HG03139 (cell line): Measurements from ENCODE around the gene TBATA.

Source experiments
- ATAC-seq: cut with Tn5 transposase; IDR thresholded peaks from one replicate; pipeline ENCODE4 v1.9.1; 2021; ENCODE audit not compliant: unreplicated experiment

Gene TBATA

DNA sequence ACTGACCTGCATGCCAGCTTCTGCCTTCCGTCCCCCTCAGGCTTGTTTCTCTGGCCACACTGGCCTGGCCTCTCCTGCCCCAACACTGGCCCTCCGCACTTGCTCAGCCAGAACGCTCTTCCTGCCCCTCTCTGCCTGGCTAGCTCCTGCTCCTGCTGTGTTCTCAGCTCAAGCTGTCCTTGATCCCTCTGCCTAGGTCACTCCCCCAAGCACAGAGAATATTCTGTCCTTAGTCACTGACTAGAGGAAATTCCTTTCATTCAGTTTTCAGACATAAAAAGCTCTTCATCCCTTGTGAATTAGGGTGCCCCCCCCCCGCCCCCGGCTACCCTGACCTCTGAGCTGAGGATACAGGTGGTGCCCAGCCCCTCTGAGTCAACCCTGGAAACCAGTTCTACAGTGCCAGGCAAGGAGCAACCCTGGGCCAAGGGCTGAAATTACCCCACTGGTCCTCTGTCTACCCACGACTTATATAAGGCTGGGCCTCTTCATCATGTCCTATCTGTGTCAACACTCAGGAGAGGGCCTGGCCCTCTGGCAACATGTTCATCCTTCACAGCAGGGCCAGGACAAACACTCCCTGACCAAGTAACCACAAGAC, 23.9 kb upstream of the TBATA start:
- no peak for ATAC-seq

DNA sequence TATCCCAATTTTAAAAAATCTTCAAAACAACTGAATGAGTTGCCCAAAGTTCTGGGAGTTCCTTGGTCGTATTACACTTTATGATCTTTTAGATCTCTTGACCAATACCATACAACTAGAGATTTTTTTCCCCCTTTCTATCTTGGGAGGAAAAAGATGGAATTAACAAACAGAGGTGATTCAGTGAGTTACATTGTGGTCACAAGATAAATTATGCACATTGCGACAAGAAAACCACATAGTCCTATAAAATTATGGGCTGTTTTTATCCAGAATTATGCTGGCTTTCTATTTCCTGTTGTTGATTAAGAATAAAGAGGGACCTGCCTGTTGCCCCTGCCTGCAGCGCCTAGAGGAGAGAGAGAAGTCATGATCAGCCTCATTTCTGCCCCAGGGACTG, 22.4 kb upstream of the TBATA start:
- no peak for ATAC-seq

DNA sequence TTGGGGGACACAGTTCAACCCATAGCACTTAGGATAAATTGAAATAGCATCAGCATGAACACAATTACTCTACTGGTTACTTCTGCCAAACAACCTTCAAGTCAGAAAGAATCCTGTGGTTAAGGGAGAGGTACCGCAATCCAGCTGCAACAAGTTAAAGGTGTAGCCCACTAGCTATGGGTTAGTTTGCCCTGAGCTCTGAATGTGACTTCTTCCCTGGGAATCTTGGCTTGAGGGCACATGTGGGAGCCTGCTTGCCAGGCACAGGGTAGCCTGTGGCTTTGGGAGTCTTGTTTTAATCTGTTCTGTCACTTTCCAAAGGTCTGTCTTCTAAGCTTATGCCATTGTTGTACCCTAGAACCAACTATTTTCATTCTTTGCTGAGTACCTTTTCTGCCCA, 21.7 kb upstream of the TBATA start:
- no peak for ATAC-seq

DNA sequence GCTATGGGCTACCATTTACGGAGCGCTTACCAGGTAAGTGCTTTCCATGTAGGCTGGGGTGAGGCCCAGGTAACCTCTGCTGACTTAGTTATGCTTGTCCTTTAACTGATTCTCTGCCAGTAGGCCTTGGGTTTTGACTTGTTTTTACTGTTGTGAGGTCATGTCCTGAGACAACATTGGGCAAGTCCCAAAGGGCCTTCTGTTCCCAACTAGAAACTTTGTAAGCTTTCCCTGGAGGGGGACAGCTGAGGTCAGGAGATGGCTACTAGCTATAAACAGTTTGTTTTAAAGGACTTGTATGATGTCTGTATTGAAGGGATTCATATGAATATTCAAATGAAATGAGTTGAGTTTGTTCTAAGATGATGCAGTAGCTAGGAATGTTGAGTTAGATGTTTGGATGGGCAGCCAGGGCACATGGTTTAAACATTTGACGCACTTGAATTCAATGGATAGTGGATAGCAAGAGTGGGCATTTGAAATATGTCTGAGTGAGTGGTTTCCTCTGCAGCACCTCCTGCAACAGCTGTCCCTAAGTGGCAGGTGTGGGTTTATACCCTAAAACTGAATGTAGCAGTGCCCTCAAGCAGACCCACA, 20.5 kb upstream of the TBATA start:
- no peak for ATAC-seq

- no peak for ATAC-seq
These were observed 19.2 kb upstream of the TBATA start for GRCh38 chr10:70804421-70804808.

- no peak for ATAC-seq
These were observed 18.7 kb upstream of the TBATA start for GRCh38 chr10:70803775-70804420.

GRCh38 chr10:70801854-70802253, 16.7 kb upstream of the TBATA start:
- ATAC-seq = no peak

- no peak for ATAC-seq
These were observed 13.9 kb upstream of the TBATA start for GRCh38 chr10:70799124-70799523.

DNA sequence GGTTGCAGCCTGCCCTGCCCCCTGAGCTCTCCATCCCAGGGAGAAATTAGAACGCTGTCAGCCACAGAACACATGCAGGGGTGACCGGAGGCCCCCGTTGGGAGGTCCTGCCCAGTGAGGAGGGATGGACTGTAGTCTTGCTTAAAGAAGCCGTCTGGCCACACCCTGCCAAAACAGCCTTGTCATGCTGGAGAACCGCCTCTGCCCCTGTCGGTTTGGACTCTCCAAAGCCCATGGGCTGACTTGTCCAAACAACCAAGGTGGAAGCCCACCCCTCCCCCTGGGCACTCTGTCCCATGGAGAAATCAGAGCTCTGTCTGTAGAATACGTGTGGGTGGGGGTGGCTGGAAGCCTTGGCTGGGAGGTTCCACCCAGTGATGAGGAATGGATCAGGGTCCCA, 12.7 kb upstream of the TBATA start:
- ATAC-seq = no peak

GRCh38 chr10:70795613-70796012, 10.4 kb upstream of the TBATA start:
- ATAC-seq = no peak

DNA sequence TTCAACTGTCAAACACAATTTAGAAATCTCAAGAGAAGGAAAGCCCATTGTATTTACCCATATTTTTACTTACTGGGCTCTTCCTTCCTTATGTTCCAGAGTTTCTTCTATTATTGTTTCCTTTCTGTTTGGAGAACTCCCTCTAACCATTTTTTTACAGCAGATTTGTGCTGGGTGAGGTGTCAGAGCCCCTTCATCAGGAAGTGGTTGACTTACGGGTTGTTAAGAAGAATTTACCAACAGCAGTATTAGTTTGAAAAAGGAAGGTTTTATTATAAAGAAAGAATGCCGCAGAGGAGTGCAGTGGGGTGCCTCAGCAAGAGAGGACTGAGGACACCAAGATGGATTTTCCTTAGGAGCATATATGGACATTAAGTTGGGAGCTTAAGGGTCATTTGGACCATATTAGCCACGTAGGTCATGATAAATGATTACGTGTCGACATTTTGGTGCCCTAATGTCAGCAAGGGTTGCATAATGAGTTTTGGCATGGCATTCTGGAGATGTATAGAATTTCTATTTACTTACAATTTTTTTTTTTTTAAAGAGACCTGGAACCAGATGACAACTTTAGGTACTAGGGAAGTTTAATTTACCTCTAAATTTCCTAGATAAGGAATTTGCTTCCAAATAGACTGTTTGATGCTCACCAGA, 6.3 kb upstream of the TBATA start:
- no peak for ATAC-seq

GRCh38 chr10:70786799-70787415, 1.7 kb upstream of the TBATA start:
- ATAC-seq = no peak

GRCh38 chr10:70784471-70784870, 706 bp downstream of the TBATA start:
- no peak for ATAC-seq

DNA sequence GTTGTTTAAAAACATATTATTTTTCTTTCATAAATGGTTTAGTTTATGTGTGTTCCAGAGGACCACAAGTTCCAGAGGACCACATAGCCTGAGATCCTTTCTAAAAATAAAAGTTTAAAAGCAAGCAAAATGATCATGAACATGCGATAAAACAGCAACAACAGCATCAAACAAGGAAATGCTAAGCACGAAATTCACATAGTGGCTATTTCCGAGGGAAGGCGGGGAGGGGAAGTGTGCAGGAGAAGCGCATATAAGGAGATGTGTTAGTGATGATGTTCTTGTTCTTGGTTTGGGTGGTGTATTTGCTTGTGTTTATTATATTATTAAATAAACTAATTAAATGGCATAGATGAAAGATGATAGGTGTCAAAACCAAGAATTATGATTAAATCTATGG, 1.2 kb downstream of the TBATA start:
- no peak for ATAC-seq

DNA sequence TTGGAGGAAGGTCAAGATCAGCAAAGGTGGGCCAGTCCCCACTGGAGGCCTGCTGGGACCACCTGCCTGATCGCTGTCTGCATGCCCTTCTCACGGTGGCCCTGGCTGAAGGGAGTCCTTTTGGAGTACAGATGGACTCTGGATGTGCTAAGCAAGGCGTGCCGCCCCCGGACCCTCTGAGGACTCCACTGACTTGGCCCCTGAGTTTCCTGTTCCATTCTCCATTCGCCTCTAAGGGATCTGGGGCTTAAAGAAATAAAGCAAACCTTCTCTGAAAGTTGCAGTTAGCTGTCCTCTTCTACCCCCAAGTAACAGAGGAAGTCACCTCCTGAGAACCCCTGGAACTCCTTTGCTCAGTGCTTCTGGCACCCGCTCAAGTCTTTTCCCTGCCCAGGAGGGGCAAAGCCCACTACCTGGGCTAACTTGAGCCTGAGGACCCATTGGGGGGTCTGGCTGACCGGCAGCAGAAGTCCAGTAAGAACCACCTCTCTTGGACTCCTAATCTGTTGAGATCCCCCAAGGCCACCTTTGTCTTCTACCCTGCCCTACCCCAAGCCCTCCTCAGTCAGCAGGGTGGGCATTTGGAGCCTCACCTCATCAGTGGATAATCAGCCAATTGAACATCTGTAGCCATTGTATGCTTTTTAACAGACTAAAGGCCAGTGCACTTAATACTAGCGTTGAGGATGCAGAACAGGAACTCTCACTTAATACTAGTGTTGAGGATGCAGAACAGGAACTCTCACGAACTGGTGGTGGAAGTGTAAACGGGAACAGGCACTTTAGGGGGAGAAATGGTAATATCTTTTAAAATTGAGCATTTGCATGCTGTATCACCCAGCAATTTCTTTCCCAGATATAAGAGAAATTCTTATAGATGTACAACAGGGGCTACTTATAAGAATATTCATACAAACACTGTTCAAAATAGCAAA, 2.2 kb downstream of the TBATA start:
- ATAC-seq = no peak

DNA sequence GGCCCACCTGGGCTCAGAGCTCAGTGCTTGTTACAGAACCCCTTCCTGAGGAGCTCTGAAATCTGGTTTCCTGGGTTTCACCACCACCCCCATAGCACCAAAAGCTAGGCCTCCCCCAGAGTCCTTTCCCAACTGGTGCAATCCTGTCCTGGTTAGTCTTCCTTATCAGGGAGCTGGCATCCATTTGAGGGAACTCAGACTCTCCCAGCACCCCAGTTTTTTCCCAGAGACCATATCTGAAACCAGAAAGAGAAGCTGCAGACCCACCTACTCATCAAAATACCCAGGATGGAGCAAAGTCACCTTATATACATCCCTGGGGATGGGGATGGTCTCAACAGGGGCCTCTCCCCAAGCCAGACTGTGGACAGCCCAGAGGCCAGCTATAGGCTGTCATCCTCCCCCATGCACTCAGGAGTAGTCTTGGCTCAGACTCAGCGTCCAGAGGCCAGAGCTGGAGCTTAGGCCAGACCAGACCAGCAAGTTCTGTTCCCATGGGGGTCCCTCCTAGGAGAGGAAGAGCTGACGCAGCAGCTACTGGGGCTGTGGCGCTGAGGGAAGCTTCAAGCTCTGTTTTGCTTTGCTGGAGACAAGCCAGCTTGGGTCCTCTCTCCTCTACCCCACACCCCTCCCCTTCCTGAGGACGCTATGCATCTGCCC, 3.0 kb downstream of the TBATA start:
- ATAC-seq = no peak

GRCh38 chr10:70781461-70782051, 3.6 kb downstream of the TBATA start:
- no peak for ATAC-seq

DNA sequence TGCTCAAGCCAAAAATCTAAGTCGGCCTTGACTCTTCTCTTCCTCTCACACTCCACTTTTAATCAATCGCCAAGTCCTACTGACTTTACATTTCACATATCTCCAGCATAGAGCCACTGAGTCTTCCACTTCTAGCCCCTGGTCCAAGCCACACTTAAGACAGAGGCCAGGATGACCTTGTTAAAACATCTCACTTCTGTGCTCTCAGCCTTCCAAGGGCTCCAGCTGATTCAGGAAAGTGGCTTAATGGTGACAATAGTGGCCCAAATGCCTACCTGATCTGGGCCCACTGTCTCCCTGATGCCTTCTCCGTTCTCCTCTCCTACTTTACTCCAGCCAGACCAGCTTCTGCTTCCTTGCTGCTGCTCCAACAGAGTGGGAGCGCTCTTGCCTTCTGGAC, 4.4 kb downstream of the TBATA start:
- no peak for ATAC-seq

GRCh38 chr10:70780370-70780760, 4.8 kb downstream of the TBATA start:
- ATAC-seq = no peak
